HG02973 (cell line): ENCODE results near the gene IL12B.
"Not testable (repeated sequence)": the region's sequence is repeated elsewhere in the genome, so short reads cannot be mapped to it uniquely, and the experiment has no call there.

Source experiments
- ATAC-seq: cut with Tn5 transposase; IDR thresholded peaks from one replicate; pipeline ENCODE4 v1.9.1; 2021; ENCODE audit warnings: moderate library complexity; ENCODE audit not compliant: unreplicated experiment

The IL12B gene

GRCh38 chr5:159333545-159333925, 3.2 kb upstream of the IL12B start:
- ATAC-seq, result no peak

- ATAC-seq, result no peak
These were observed 2.7 kb upstream of the IL12B start for GRCh38 chr5:159332800-159333544.

- peak; percentile 76 for ATAC-seq
These were observed 1.0 kb upstream of the IL12B start for GRCh38 chr5:159331093-159331973.

GRCh38 chr5:159324986-159325385, 5.3 kb downstream of the IL12B start:
- ATAC-seq, result no peak

- ATAC-seq, result no peak
These were observed 6.1 kb downstream of the IL12B start for GRCh38 chr5:159324102-159324755.

GRCh38 chr5:159322180-159322579, 8.1 kb downstream of the IL12B start:
- ATAC-seq, result no peak

GRCh38 chr5:159319832-159320231, 10.5 kb downstream of the IL12B start:
- ATAC-seq, result no peak

- ATAC-seq, result no peak
These were observed 10.9 kb downstream of the IL12B start for GRCh38 chr5:159319363-159319762.

- no peak for ATAC-seq
These were observed 11.8 kb downstream of the IL12B start for GRCh38 chr5:159318448-159318847.

- no peak for ATAC-seq
These were observed 12.4 kb downstream of the IL12B start for GRCh38 chr5:159317849-159318248.

GRCh38 chr5:159316519-159317383, 13.5 kb downstream of the IL12B start:
- ATAC-seq, result no peak

- ATAC-seq, result no peak
These were observed 17.1 kb downstream of the IL12B start for GRCh38 chr5:159313197-159313596.

- no peak for ATAC-seq
These were observed 19.2 kb downstream of the IL12B start for GRCh38 chr5:159311063-159311462.

- no peak for ATAC-seq
These were observed 19.8 kb downstream of the IL12B start for GRCh38 chr5:159310511-159310910.

GRCh38 chr5:159309689-159310433, 20.4 kb downstream of the IL12B start:
- ATAC-seq, result no peak

GRCh38 chr5:159304961-159305595, 25.2 kb downstream of the IL12B start:
- ATAC-seq, result no peak

- no peak for ATAC-seq
These were observed 27.0 kb downstream of the IL12B start for GRCh38 chr5:159303286-159303685.

GRCh38 chr5:159301929-159302860, 28.1 kb downstream of the IL12B start:
- not testable (repeated sequence) for ATAC-seq
